Mucosa of rectum (tissue), 2 donors: ENCODE results near the gene CRAMP1.

Experiments used
- H3K27ac ChIP-seq, 2 donors: one replicate each; pipeline ENCODE4 v1.7.0; 2013; ENCODE audit warnings: inconsistent platforms in 2 of 2, low read depth in 2 of 2, low read length in 2 of 2
- H3K27me3 ChIP-seq, 2 donors: one replicate each; pipeline ENCODE4 v1.7.0; 2013; ENCODE audit warnings: low read length in 2 of 2; ENCODE audit not compliant: control insufficient read depth in 2 of 2, insufficient read depth in 2 of 2
- H3K36me3 ChIP-seq, 2 donors: one replicate each; pipeline ENCODE4 v1.7.0; 2013; ENCODE audit warnings: low read length in 2 of 2; ENCODE audit not compliant: control insufficient read depth in 2 of 2, insufficient read depth in 2 of 2
- H3K4me1 ChIP-seq, 2 donors: one replicate each; pipeline ENCODE4 v1.7.0; 2013; ENCODE audit warnings: low read length in 2 of 2, mild to moderate bottlenecking in 1 of 2; ENCODE audit not compliant: control insufficient read depth in 2 of 2, insufficient read depth in 2 of 2
- H3K4me3 ChIP-seq, 2 donors: one replicate each; pipeline ENCODE4 v1.7.0; 2013; ENCODE audit warnings: low read length in 2 of 2
- H3K9ac ChIP-seq, 2 donors: one replicate each; pipeline ENCODE4 v1.7.0; 2013; ENCODE audit warnings: low read length in 2 of 2, low read depth in 1 of 2, mild to moderate bottlenecking in 1 of 2
- H3K9me3 ChIP-seq, 2 donors: one replicate each; pipeline ENCODE4 v1.7.0; 2013; ENCODE audit warnings: low read length in 2 of 2; ENCODE audit not compliant: control insufficient read depth in 2 of 2
- donor health status: healthy.
- donor health status: Normal muscosa, but diverticular disease.

CRAMP1 gene

GRCh38 chr16:1653023-1653422 is 40.9 kb downstream of the CRAMP1 start:
- Histone ChIP-seq H3K9ac (no peak overlapping the region), H3K36me3 (peaks cover 36 to 61% of the 10 kb centered on the region in 2 donors), H3K27ac (no peak overlapping the region), H3K9me3 (no peaks in the 10 kb centered on the region), H3K4me1 (no peaks in the 10 kb centered on the region), H3K4me3 (no peak overlapping the region), H3K27me3 (no peaks in the 10 kb centered on the region)

DNA sequence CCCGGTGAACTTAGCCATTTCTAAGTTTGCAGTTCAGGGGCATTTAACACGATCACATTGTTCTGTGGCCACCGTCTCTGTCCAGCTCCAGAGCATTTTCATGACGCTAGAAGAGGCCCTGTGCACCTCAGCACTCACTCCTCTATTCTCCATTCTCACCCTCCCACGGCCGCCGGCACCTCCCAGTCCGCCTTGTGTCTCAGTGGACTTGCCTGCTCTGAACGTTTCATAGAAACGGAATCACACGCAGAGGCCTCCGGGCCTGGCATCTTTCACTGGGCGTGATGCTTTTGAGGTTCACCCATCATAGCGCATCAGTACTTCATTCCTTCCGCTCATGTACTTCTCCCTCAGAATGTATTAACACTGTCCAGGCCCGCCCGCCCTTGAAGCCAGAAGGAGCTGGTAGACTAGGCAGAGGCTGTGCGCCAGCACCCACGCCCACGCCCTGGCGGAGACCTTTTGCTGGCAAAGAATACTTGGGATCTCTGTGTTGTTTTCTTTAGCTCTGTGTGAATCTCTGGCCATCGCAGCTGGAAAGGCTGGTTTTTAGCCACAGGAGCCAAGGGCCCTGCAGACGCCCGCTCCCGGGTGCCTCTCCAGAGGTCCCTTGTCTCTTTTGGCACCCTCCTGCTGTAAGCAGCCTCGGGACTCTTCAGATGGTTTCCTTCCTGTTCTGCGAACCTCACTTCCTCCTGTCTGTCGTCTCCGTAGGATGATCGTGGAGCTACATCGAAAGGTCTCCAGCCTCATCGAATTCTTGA is 42.5 kb downstream of the CRAMP1 start:
- H3K27ac ChIP-seq: no peak overlapping the region

GRCh38 chr16:1655269-1655807 is 43.2 kb downstream of the CRAMP1 start:
- H3K36me3 ChIP-seq: peaks cover 47 to 71% of the 10 kb centered on the region in 2 donors
- H3K9me3 ChIP-seq: no peaks in the 10 kb centered on the region
- H3K9ac ChIP-seq: no peak overlapping the region
- no peak overlapping the region for H3K4me3 ChIP-seq
- no peaks in the 10 kb centered on the region for H3K4me1 ChIP-seq
- H3K27ac ChIP-seq: no peak overlapping the region
- no peaks in the 10 kb centered on the region for H3K27me3 ChIP-seq

More for the DNA sequence above, 42.5 kb downstream of the CRAMP1 start:
- peaks cover 40 to 66% of the 10 kb centered on the region in 2 donors for H3K36me3 ChIP-seq
- H3K27me3 ChIP-seq: no peaks in the 10 kb centered on the region
- H3K4me1 ChIP-seq: no peaks in the 10 kb centered on the region
- no peaks in the 10 kb centered on the region for H3K9me3 ChIP-seq
- no peak overlapping the region for H3K4me3 ChIP-seq
- no peak overlapping the region for H3K9ac ChIP-seq

DNA sequence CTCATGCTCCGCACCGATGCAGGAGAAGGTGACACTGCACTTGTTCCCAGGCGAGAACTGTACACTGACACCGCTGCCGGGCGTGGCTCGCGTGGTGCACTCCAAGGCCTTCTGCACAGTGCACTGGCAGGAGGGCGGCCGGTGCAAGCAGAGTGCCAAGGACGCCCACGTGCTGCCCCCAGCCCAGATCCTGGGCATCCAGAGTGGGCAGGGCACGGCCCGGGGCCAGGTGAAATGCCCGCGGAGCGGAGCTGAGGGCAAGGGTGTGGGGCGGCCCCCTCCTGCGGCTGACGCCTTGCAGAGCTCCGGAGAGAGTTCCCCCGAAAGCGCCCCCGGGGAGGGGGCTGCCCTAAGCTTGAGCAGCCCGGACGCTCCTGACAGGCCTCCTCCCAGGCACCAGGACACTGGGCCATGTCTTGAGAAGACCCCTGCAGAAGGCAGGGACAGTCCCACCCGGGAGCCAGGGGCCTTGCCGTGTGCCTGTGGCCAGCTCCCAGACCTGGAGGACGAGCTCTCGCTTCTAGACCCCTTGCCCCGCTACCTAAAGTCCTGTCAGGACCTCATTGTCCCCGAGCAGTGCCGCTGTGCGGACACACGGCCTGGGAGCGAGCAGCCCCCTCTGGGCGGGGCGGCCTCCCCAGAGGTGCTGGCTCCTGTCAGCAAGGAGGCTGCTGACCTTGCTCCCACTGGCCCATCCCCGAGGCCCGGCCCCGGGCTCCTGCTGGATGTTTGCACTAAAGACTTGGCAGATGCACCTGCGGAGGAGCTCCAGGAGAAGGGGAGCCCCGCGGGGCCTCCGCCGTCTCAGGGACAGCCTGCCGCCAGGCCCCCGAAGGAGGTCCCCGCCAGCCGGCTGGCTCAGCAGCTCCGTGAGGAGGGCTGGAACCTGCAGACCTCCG is 44.0 kb downstream of the CRAMP1 start:
- Histone ChIP-seq H3K4me3 (no peak overlapping the region), H3K9me3 (no peaks in the 10 kb centered on the region), H3K4me1 (no peaks in the 10 kb centered on the region), H3K27me3 (no peaks in the 10 kb centered on the region), H3K27ac (no peak overlapping the region), H3K9ac (no peak overlapping the region), H3K36me3 (peaks cover 49 to 64% of the 10 kb centered on the region in 2 donors)

DNA sequence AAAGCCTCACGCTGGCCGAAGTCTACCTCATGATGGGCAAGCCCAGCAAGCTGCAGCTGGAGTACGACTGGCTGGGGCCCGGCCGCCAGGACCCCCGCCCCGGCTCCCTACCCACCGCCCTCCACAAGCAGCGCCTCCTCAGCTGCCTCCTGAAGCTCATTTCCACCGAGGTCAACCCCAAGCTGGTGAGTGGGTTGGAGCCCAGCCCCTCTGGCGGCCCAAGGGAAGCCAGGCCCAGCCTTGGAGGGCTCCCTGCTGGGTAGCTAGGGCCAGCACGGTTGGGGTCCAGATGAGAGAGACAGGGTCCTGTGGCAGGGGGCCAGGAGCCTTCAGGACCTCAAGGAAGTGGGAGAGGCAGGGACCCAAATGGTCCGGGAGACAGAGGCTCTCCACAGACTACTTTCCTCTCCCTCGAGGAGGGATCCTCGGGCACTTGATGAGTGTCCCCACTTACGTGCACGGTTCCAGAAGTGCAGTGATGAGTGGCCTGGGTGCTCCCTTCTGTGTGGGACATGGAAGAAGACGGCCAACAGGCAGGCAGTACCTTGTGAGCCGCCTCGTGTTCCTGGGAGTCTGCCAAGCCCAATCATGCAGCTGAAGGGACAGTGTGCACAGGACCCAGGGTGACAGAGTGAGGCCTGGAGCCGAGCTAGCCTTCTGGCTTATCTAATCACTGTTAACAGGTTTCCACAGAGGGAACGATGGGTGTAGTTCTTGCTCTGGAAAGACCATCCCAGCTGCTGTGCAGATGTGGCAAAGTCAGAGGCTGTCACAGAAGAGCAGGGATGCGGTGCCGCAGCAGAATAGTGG is 44.9 kb downstream of the CRAMP1 start:
- H3K27me3 ChIP-seq: no peaks in the 10 kb centered on the region
- H3K36me3 ChIP-seq: peaks cover 48 to 64% of the 10 kb centered on the region in 2 donors
- no peak overlapping the region for H3K27ac ChIP-seq
- H3K9ac ChIP-seq: no peak overlapping the region
- H3K9me3 ChIP-seq: no peaks in the 10 kb centered on the region
- no peak overlapping the region for H3K4me3 ChIP-seq
- no peaks in the 10 kb centered on the region for H3K4me1 ChIP-seq

DNA sequence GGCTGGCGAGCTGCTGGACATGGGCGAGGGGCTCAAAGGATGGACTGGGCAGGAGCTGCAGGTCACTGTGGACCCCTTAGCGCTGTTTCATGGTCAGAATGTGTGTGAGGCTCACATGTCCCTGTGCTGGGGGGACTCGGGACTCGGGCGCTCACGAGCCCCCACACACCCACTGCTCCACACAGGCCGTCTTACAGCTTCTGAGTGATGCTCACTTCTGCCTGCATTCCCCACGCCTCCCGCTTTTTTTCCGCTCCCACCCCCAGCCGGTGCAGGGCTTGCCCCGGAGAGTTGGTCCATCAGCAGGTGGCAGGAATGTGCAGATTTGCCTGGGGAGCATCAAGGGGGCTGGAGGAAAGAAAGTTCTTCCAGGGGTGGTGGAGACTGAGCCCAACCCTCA is 45.7 kb downstream of the CRAMP1 start:
- no peak overlapping the region for H3K4me3 ChIP-seq
- H3K27me3 ChIP-seq: no peaks in the 10 kb centered on the region
- H3K9me3 ChIP-seq: no peaks in the 10 kb centered on the region
- no peak overlapping the region for H3K27ac ChIP-seq
- no peak overlapping the region for H3K9ac ChIP-seq
- no peaks in the 10 kb centered on the region for H3K4me1 ChIP-seq
- peaks cover 45 to 62% of the 10 kb centered on the region in 2 donors for H3K36me3 ChIP-seq

- no peaks in the 10 kb centered on the region for H3K9me3 ChIP-seq
- H3K4me1 ChIP-seq: no peaks in the 10 kb centered on the region
- no peak overlapping the region for H3K4me3 ChIP-seq
- H3K36me3 ChIP-seq: peaks cover 47 to 63% of the 10 kb centered on the region in 2 donors
- H3K9ac ChIP-seq: no peak overlapping the region
- no peak overlapping the region for H3K27ac ChIP-seq
- H3K27me3 ChIP-seq: no peaks in the 10 kb centered on the region
These were observed 46.9 kb downstream of the CRAMP1 start for GRCh38 chr16:1659031-1659430.

- Histone ChIP-seq H3K27me3 (no peaks in the 10 kb centered on the region), H3K4me1 (no peaks in the 10 kb centered on the region), H3K36me3 (peaks cover 52 to 66% of the 10 kb centered on the region in 2 donors), H3K9ac (no peak overlapping the region), H3K27ac (no peak overlapping the region), H3K9me3 (no peaks in the 10 kb centered on the region), H3K4me3 (no peak overlapping the region)
These were observed 49.7 kb downstream of the CRAMP1 start for GRCh38 chr16:1661826-1662225.

DNA sequence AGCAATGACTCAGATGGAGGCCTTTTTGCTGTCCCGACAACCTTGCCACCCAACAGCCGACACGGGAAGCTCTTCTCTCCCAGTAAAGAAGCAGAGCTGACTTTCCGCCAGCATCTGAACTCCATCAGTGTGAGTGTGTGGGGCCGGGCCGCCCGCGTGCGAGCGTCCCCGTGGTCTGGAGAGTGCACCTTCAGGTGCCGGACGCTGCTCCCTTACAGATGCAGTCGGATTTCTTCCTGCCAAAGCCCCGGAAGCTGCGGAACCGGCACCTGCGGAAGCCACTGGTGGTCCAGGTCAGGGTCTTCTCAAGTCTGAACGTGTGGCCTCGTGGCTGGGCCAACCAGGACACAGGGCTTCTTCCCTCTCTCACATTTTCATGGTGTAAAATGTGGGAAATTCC is 50.4 kb downstream of the CRAMP1 start:
- no peaks in the 10 kb centered on the region for H3K4me1 ChIP-seq
- H3K36me3 ChIP-seq: peaks cover 54 to 66% of the 10 kb centered on the region in 2 donors
- H3K4me3 ChIP-seq: no peak overlapping the region
- no peaks in the 10 kb centered on the region for H3K9me3 ChIP-seq
- no peaks in the 10 kb centered on the region for H3K27me3 ChIP-seq
- H3K9ac ChIP-seq: no peak overlapping the region
- no peak overlapping the region for H3K27ac ChIP-seq
